GM18870 (cell line): ENCODE measurements around the gene RBM47.
A peak's percentile ranks its signal among the peaks of the same experiment; 100 is the strongest.

Experiments used
- ATAC-seq: cut with Tn5 transposase; IDR thresholded peaks from one replicate; pipeline ENCODE4 v1.9.1; 2021; ENCODE audit warnings: moderate library complexity; ENCODE audit not compliant: unreplicated experiment

RBM47 gene

GRCh38 chr4:40626183-40626990, 3.3 kb downstream of the RBM47 start:
- ATAC-seq: no peak

GRCh38 chr4:40623707-40624106, 6.0 kb downstream of the RBM47 start:
- ATAC-seq: no peak

- peak; percentile 34 for ATAC-seq
Observed at GRCh38 chr4:40622913-40623312, 6.8 kb downstream of the RBM47 start.

- peak; percentile 58 for ATAC-seq
Observed at GRCh38 chr4:40621592-40622512, 7.8 kb downstream of the RBM47 start.

- peak; percentile 25 for ATAC-seq
Observed at GRCh38 chr4:40621229-40621591, 8.5 kb downstream of the RBM47 start.

GRCh38 chr4:40619600-40619999, 10.1 kb downstream of the RBM47 start:
- no peak for ATAC-seq

GRCh38 chr4:40617872-40618271, 11.8 kb downstream of the RBM47 start:
- no peak for ATAC-seq

GRCh38 chr4:40614031-40614430, 15.6 kb downstream of the RBM47 start:
- no peak for ATAC-seq

GRCh38 chr4:40613456-40613855, 16.2 kb downstream of the RBM47 start:
- ATAC-seq: no peak

- no peak for ATAC-seq
Observed at GRCh38 chr4:40612831-40613230, 16.8 kb downstream of the RBM47 start.

GRCh38 chr4:40612283-40612682, 17.4 kb downstream of the RBM47 start:
- ATAC-seq: no peak

- no peak for ATAC-seq
Observed at GRCh38 chr4:40608628-40609027, 21.0 kb downstream of the RBM47 start.

GRCh38 chr4:40607221-40607620, 22.4 kb downstream of the RBM47 start:
- ATAC-seq: no peak

GRCh38 chr4:40606239-40606767, 23.4 kb downstream of the RBM47 start:
- no peak for ATAC-seq

- ATAC-seq: no peak
Observed at GRCh38 chr4:40603281-40603680, 26.4 kb downstream of the RBM47 start.

- ATAC-seq: no peak
Observed at GRCh38 chr4:40601641-40602040, 28.0 kb downstream of the RBM47 start.

- ATAC-seq: no peak
Observed at GRCh38 chr4:40600850-40601249, 28.8 kb downstream of the RBM47 start.

- no peak for ATAC-seq
Observed at GRCh38 chr4:40599431-40599830, 30.2 kb downstream of the RBM47 start.

- ATAC-seq: no peak
Observed at GRCh38 chr4:40596522-40596921, 33.1 kb downstream of the RBM47 start.

- no peak for ATAC-seq
Observed at GRCh38 chr4:40595981-40596380, 33.7 kb downstream of the RBM47 start.

- ATAC-seq: no peak
Observed at GRCh38 chr4:40594261-40595178, 35.1 kb downstream of the RBM47 start.
